ENCODE measurements around the gene MUC16.
"Not testable (repeated sequence)": the region's sequence is repeated elsewhere in the genome, so short reads cannot be mapped to it uniquely, and the experiment has no call there.

Gene MUC16

DNA sequence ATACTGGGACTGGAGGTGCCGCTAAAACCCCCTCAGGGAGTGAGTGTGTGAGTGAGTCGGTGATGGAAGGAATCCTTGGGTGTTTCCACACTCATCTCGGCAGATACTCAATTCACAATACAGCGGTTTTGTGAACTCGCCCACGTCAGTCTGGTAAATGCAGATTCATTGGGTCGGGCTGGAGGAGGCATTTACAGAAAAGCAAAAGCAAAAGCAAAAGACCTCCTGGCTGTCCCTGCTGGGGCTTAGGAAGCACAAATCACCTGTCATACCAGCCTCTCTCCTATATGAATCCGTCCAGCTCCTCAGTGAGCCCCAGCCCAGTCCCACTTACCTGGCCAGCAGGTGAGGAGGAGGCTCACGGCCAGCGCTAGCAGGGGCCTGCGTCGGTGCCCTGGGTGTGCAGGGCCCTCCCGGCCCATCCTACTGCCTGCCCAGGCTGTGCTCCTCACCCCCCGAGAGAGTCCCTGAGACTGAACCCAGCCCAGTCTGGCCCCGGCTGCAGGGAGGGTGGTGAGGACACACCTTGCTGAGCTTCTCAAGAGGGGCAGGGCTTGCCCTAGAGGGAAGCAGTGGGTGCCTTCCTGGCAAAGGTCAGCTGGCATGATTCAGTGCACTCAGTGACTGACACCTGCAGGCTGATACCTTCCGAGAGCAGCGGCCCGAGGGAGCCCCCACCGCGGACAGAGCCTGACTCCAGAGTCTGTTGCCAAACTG is at the start of gene MUC16:
Gene MUC16 (minus strand): TSS at position 475 of the 717 bp plus-strand sequence.
- DNase-seq = no peak

DNA sequence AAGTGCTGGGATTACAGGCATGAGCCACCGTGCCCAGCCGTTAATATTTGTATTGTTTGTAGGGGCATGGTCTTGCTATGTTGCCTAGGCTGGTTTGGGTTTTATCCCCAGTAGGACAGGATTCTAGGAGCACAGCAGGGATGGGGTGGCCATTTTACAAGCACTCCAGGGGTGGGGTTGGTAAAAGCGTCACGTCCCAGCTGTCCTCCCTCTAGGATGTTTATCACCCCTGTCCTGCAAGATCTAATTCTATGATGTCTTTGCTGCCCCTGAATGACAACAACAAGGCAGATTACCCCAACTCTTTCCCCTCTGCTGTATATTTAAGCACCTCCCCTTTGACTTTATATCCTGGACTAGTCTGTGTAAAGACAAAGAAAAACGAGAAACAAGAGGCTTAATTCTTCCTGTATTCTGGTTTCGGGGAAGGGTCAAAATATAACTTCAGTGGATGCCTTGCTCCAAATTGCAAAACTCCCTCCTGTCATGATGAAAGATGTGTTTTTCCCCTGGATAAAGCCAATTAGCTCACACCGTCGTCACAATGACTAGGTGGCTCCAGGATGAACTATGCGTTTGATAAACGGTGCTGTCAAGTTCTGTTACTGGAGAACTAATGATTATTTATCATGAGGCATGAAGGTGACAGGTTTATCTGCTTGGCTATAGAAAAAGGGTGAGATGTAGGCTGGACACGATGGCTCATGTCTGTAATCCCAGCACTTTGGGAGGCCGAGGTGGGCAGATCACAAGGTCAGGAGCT is 48.9 kb upstream of the MUC16 start:
- DNase-seq = no peak

DNA sequence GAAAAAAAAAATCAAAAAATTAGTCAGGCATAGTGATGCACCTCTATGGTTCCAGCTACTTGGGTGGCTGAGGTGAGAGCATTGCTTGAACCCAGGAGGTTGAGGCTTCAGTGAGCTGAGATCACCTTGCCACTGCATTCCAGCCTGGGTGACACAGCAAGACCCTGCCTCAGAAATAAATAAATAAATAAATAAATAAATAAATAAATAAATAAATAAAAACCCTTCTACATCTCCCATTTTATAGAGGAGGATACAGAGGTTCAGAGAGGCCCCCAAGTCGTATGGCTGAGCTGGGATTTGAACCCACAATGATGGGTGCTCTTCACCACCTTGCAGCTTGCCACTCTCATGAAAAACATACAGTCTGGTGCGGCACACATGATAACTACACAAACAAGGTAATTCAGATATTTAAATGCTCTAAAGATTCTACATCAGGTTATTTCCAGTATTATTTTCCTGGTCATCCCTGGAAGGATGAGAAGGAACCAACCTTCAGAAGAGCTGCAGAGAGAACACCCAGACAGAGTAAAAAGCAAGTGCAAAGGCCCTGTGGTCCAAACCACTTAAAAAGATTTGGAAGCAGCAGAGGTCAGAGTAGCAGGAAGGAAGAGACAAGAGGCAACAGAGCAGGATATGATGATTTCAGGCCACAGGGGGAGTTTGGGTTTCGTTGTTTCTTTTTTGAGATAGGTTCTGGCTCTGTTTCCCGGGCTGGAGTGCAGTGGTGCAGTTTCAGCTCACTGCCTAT is 47.5 kb upstream of the MUC16 start:
- DNase-seq = no peak

DNA sequence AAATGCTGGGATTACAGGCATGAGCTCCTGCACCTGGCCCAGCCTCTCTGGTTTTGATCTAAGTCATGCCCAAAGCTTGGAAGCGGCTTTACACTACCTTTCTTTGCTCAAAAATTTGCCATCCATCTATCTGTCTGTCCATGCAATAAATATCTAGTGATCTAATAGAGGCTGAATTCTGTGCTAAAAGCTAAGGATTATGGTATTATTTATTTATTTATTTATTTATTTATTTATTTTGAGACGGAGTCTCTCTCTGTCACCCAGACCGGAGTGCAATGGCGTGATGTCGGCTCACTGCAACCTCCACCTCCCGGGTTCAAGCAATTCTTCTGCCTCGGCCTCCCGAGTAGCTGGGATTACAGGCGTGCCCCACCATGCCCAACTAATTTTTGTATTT is 45.9 kb upstream of the MUC16 start:
- DNase-seq = not testable (repeated sequence)

DNA sequence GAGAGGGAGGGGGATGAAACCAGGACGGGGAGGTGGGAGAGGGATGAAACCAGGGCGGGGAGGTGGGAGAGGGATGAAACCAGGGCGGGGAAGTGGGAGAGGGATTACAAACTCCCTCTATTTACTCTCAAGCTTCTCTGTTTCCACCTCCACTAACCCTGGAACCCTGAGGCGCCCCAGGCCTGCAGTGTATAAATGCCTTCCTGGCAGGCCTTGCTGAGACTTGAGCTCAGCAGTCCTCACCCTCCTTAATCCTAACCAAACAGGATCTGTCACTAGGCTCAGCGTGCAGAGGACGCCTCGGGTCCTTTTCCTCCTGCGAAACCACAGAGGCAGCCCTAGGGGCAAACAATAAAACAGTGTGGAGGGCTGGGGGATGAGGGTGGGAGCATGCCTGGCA is 44.6 kb upstream of the MUC16 start:
- DNase-seq = no peak

DNA sequence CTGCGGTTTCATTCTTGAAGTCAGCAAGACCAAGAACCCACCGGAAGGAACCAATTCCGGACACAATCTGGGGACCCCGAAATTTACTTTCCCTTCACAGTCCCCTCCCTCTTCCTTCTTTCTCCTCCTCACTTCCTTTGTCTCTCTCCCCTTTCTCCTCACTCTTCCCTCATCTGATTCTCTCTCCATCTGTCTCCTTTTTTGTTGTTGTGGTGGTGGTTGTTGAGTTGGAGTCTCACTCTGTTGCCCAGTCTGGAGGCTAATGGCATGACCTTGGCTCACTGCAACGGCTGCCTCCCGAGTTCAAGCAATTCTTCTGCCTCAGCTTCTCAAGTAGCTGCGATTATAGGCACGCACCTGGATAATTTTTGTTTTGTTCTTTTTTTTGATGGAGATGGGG is 44.0 kb upstream of the MUC16 start:
- DNase-seq = no peak

DNA sequence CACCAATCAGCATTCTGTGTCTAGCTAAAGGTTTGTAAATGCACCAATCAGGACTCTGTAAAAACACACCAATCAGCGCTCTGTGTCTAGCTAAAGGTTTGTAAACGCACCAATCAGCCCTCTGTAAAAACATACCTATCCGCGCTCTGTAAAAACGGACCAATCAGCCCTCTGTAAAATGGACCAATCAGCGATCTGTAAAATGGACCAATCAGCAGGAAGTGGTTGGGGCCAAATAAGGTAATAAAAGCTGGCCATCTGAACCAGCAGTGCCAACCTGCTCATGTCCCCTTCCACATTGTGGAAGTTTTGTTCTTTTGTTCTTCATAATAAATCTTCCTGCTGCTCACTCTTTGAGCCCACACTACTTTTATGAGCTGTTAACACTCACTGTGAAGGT is 43.5 kb upstream of the MUC16 start:
- not testable (repeated sequence) for DNase-seq

DNA sequence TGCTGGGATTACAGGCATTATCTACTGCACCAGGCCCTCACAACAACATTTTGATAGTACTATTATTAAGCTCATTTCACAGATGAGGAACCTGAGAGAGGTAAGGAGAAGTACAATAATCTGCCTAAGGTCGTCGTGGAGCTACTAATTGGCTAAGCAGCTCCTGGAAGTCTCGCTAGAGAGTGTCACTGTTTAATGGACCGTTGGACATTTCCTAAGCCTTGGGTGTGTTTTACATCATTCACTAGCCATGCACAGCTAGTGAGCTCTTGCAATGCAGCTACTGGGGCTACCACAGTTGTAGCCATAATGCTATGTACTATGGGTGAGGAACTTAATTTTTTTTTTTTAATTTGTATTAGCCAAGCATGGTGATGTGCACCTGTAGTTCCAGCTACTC is 42.7 kb upstream of the MUC16 start:
- DNase-seq = no peak

DNA sequence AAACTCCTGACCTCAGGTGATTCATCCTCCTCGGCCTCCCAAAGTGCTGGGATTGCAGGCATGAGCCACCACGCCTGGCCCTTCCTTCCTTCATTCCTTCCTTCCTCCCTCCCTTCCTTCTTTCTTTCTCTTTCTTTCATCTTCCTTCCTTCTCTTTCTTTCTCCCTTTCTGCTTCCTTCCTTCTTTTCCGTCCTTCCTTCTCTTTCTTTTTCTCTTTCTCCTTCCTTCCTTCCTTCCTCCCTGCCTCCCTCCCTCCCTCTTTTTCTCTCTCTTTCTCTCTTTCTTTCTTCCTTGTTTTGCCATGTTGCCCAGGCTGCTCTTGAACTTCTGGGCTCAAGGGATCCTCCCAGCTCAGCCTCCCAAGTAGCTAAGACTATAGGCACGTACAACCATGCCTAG is 36.5 kb upstream of the MUC16 start:
- DNase-seq = no peak

DNA sequence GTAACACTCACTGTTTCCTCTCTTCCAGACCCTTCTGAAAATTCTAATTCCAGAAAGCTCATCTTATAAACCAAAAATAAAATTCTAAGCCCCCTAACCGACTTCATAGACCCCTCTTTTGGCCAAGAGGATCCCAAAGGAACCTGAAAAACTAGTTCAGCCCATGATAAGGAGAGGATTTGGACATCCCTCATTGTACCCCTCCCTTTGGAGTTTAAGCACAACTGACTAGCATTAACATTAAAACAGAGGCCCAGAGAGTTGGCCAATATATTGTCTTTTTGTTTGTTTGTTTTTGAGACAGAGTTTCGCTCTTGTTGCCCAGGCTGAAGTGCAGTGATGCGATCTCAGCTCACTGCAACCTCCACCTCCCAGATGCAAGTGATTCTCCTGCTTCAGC is 34.2 kb upstream of the MUC16 start:
- DNase-seq = no peak

DNA sequence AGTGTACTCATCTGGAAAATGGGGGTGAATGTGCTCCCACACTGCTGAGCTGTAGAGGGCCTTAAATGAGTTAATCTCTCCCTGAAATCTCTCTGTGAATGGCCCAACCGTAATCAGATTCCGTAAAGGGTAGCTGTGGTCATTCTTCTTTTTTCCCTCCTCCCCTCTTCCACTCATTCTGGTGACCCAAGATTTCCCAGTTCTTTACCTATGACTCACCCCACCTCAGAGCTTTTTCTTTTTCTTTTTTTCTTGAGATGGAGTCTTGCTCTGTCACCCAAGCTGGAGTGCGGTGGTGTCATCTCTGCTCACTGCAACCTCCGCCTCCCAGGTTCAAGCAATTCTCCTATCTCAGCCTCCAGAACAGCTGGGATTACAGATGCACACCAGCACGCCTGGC is 33.3 kb upstream of the MUC16 start:
- DNase-seq = no peak

DNA sequence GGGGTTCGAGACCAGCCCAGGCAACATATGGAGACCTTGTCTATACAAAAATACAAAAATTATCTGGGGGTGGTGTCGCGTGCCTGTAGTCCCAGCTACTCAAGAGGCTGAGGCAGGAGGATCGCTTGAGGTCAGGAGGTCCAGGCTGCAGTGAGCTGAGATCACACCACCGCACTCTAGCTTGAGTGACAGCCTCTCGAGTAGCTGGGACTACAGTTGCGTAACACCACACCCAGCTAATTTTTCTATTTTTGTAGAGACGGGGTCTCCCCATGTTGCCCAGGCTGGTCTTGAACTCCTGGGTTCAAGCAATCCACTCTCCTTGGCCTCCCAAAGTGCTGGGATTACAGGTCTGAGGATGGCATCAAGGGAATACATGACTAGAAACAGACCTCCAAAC is 30.8 kb upstream of the MUC16 start:
- no peak for DNase-seq

DNA sequence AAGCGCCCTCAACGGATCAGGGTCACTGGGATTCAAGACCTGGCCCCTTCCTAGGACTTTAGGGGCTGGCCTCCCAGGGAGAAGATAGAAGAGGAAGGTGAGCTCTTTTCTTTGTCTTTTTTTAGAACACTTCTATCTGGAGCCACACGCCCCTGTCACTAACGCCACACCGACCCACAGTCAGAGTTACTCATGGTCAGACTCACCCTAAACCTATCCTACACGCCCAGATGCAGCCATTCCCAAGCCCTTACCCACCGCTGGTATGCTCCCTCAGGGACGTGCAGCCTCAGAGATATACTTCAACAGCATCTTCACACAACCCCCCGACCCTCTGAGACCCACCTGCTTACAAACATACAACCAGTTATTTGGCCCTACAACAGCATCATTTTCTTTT is 29.9 kb upstream of the MUC16 start:
- no peak for DNase-seq

DNA sequence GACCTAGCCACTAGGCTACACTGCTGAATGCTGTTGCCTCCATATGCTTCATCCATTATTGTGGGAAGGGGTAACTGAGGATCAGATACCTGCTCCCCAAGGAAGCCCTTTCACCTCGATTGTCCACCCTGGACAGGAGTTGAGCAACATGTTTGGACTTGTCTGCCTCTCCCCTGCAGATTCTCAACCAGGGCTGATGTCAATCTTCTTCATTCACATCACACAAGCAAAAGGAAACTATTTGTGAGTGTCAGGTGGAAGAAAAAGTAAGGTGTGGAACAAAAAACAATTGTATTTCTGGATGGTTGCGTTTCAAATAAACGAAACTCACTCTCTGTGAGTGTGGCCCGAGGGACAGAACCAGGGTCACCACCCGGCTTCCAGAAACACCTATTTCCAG is 29.5 kb upstream of the MUC16 start:
- no peak for DNase-seq

DNA sequence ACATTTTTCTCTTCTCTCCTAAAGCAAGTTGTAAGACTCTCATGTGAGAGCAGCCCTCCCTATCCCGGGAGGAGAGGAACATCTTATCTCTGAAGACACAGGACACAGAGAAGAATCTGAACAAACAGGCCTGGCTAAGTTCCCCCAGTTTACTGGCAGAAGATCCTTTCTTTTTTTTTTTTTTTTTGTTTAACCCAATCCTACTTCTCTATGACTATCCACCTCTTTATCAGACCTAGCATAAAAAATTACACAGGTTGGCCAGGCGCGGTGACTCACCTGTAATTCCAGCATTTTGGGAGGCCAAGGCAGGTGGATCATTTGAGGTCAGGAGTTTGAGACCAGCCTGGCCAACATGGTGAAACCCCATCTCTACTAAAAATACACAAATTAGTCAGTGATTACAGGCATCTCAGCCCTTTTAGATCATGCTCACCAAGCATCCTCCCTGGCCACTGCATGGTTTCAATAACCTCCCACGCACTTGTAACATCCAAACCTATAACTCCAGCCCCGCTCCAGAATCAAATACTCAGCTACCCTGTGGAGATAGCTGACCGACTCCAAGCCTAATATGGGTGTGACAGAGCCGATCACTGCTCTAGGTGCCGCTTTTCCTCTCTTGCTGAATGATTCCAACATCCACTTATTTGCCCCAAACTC is 27.3 kb upstream of the MUC16 start:
- DNase-seq = no peak

DNA sequence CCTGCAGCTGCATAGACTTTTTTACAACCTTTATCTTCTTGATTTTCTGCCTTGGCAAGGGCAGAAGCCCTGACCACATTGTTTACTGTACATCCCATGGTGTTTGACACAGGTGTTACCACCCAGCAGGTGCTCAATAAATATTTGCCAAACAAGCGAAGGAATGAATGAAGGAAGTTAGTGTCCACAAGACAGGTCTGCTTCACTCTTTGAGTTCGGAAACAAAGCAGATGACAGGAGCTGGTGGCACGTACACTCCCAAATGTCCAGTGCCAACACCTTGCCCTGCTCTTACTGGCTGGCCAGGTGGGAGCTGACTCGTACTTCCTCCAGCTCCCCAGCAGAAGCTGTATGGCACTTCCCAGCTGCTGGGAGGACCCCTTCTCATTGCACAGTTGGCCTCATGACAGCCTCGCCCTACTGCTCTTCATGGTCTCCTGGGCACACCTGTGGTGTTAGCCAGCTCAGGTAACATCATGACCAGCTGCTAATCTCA is 22.0 kb upstream of the MUC16 start:
- no peak for DNase-seq

DNA sequence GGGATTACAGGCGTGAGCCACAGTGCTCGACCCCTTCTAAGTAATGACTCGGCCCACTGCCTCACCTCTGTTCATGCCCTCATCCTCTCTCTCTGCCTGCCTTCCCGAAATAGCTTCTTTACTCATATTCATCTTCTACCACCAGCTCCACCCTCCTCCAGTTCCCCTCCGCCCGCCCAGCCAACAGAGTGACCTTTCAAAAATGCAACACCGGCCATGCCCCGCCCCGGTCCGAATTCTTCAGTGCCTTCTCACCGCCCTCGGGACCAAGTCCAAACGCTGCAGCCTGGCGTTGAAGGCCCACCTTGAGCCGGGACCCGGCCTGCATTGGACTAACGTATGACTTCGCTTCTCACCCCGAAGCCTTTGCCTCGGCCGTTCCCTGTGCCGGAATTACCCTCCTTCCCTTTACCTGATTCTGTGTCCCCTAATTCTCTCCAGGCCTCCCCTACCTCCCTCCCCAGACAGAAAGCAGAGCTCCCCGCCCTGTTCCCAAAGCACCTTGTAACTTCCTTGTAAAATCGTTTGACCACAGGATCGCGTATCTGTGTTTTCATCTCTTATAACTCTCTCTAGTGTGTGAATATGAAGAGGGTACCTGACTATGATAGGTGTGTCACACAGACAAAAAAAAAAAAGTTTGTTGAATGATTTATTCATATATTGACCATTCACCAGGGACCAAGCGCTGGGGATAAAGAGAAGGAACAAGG is 8.1 kb upstream of the MUC16 start:
- no peak for DNase-seq

DNA sequence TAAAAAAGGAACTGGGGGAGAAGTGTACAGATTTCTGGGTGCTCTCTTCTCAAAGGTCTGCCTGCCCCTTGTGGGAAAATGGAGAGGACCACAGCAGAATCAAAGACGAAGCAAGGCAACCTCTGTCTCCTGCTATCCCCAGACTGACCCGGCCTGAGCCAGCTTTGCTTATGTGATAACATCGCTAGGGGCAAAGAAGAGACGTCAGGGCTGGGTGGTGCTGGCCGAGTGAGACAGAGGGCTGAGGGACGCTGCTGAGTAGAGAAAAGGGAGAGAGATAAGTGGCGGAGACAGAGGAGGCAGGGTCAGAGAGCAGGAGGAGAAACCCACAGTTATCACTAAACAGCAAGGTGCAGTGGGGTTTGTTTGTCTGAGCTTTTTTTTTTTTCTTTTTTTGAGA is 4.6 kb upstream of the MUC16 start:
- DNase-seq = no peak

DNA sequence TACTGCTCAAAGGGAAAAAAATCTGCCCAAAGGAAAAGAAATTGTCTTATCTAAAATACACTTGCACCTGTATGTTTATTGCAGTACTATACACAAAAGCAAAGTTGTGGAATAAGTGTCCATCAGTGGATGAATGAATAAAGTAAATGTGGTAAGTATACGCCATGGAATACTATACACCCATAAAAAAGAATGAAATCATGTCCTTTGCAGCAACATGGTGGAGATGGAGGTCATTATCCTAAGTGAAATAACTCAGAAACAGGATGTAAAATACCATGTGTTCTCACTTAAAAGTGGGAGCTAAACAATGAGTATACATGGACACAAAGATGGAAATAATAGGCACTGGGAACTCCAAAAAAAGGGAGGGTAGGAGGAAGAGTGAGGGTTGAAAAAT is 3.8 kb upstream of the MUC16 start:
- no peak for DNase-seq

DNA sequence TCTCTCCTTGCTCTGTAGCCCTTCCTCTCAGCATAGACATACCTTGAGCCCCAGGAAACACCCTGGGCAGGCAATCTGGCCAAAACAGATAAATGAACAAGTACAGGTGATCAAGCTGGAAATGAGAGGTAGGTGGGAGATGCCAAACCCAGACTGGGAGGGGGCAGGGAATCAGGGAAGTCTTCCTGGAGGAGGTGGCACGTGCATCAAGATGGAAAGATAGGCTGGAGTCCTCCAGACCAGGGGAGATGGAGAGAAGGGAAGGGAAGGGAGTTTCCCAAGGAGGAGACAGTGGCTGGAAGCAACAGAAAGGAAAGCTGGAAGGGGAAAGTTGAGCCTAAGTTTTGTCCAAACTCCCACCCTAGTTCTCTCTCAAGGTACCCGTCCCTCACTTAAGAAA is 1.7 kb upstream of the MUC16 start:
- DNase-seq = no peak

DNA sequence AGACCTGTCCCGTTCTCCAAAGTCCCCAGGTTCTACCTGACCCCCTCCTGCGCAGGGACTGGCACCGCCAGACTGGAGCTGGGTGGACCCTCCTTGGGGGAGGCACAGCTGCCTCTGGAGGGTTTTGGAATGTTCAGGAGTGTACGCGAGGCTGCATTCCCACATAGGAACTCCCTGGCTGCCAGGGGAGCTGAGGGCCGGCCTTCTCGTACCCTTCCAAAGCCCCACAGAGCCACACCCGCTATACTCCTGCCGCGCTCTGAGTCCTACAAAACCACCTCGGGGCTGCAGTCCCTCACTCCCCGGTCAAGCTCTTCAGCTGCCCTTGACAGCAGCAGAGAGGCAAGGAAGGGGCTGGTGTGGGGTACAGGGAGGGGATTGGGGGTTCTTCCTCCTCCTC is 484 bp upstream of the MUC16 start:
- DNase-seq = no peak

DNA sequence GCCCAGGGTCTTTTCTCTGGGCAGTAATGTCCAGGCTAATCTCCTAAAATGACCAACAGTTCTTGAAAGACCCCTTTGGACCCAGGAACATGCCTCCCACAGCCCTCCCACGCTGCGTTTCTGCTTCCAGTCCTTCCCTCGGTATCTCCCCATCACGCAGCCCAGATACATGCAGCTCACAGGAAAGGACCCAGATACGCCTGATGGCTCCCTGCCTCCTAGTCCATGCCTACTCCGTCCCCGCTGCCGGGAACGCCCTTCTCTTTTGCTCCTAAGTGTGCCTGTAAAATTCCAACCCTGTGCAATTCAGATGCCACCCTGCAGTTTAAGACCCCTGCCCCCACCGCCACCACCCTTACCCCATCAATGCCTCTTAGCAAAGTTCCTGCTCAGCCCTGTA is 778 bp downstream of the MUC16 start:
- DNase-seq = no peak

DNA sequence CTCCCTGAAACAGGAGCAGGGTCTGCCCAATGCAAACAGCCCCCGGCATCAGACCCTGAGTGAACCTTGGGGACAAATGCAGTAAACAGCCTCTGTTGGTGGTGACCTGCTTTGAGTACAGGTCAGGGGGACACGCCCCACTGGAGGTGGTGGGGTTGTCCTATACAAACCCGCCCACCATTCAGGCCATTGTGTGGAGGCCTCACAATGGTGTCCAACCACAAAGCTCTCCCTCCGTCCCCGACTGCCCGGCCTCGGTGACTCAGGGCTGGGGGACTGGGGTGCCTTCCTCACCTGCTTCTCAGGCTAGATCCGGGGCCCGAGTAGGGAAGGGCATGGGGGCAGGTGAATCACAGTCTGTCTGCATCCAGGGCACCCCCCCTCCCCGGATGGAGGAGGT is 1.5 kb downstream of the MUC16 start:
- no peak for DNase-seq
